LNCAP (cell line): Measurements from ENCODE around the gene SLIT1.

Experiments
- CTCF ChIP-seq: fragments of 450-650 bp; IDR thresholded peaks from 2 replicates; pipeline ENCODE4 v1.5.1; 2017; ENCODE audit warnings: mild to moderate bottlenecking

SLIT1 gene

GRCh38 chr10:97186911-97187310 is 1.2 kb upstream of the SLIT1 start:
- TF ChIP-seq CTCF, result no peak

- TF ChIP-seq CTCF, result no peak
Observed at GRCh38 chr10:97184971-97185325, 811 bp downstream of the SLIT1 start.

- no peak for TF ChIP-seq CTCF
Observed at GRCh38 chr10:97183314-97183713, 2.4 kb downstream of the SLIT1 start.

- no peak for TF ChIP-seq CTCF
Observed at GRCh38 chr10:97182288-97182990, 3.3 kb downstream of the SLIT1 start.

- no peak for TF ChIP-seq CTCF
Observed at GRCh38 chr10:97180986-97181385, 4.8 kb downstream of the SLIT1 start.

- TF ChIP-seq CTCF, result no peak
Observed at GRCh38 chr10:97180363-97180755, 5.4 kb downstream of the SLIT1 start.

GRCh38 chr10:97179731-97180362 is 5.9 kb downstream of the SLIT1 start:
- TF ChIP-seq CTCF, result no peak
